Ishikawa (cell line): ENCODE results near the gene TRIM62.
A peak's percentile ranks its signal among the peaks of the same experiment; 100 is the strongest.

Experiments used
- CREB1 ChIP-seq: IDR thresholded peaks from 2 replicates; pipeline ENCODE4 v1.6.1; 2012; ENCODE audit warnings: low read depth
- EP300 ChIP-seq: IDR thresholded peaks from 2 replicates; pipeline ENCODE4 v1.6.1; 2012; ENCODE audit warnings: borderline replicate concordance
- FOXM1 ChIP-seq: IDR thresholded peaks from 2 replicates; pipeline ENCODE4 v1.6.1; 2012; ENCODE audit warnings: low read depth, borderline replicate concordance
- NFIC ChIP-seq: IDR thresholded peaks from 2 replicates; pipeline ENCODE4 v1.6.1; 2012
- RAD21 ChIP-seq: IDR thresholded peaks from 2 replicates; pipeline ENCODE4 v1.6.1; 2012; ENCODE audit warnings: low read depth
- TAF1 ChIP-seq: IDR thresholded peaks from 2 replicates; pipeline ENCODE4 v1.6.1; 2012; ENCODE audit warnings: low read depth, mild to moderate bottlenecking
- TCF12 ChIP-seq: IDR thresholded peaks from 2 replicates; pipeline ENCODE4 v1.6.1; 2012; ENCODE audit warnings: low read depth
- YY1 ChIP-seq: IDR thresholded peaks from 2 replicates; pipeline ENCODE4 v1.6.1; 2012; ENCODE audit warnings: low read depth
- TF ChIP-seq, protein P1 (sequence below): IDR thresholded peaks from 2 replicates; pipeline ENCODE4 v1.6.1; 2012

DNA sequence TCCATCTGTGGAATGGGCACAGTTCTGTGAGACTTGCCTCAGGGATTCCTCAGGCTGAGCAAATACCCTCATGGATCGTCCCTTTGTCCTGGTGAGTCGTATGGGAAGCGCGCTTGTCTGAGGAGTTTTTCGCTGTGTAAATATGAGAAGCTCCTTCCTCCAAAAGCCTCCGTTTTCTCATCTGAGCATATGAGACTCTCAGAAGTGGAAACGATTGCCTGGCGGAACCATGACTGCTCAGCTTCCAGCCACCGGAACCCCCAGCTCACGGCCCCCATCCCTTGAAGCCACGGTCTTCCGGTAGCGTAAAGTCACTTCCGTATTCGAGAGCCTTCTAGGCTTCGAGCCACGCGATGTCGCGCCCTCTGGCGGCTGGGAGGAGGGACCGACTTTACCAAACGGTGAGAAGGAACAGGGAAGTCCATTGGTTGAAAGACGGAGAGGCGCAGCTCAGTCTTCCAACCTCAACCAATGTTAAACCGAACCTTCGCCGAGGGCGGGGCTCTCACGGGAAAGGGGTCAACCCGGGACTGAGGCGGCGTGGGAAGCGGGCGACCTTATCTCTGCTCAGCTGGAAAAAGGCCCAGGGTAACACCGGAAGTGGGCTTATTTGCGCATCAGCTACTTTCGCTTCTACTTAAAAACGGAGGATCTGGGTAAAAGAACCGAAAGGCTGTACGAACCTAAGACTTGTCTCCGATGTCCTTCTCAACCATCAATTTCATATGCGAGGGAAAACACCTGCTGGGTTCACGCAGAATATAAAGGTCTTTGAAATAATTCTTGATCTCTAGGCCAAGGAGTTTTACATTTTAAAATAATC is 54.6 kb downstream of the TRIM62 start:
- TF ChIP-seq, protein P1, sequence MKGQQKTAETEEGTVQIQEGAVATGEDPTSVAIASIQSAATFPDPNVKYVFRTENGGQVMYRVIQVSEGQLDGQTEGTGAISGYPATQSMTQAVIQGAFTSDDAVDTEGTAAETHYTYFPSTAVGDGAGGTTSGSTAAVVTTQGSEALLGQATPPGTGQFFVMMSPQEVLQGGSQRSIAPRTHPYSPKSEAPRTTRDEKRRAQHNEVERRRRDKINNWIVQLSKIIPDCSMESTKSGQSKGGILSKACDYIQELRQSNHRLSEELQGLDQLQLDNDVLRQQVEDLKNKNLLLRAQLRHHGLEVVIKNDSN = peak; percentile 43; the same call in 1 of the 2 replicates
- peak; percentile 83 for TF ChIP-seq YY1
- peak; percentile 43; the same call in 1 of the 2 replicates for TF ChIP-seq NFIC
- no peak for TF ChIP-seq FOXM1
- TF ChIP-seq EP300 = no peak
- peak; percentile 83 for TF ChIP-seq TAF1
- peak; percentile 86 for TF ChIP-seq TCF12
- no peak; the same call in 1 of the 2 replicates for TF ChIP-seq RAD21
- TF ChIP-seq CREB1 = 0 out of 2 replicates have a peak, but pooled peaks have one; percentile 56
